H1 (cell line): Measurements from ENCODE around the gene PSMC2. TPM values are rescaled to one million over a fixed set of nuclear protein-coding genes. Genes with fewer than 3 reads are reported as not detected.
"Not testable (repeated sequence)": the region's sequence is repeated elsewhere in the genome, so short reads cannot be mapped to it uniquely, and the experiment has no call there.

Experiments
- CTCF ChIA-PET: fragments of 300-600 bp; sonication (Branson Sonifier 250); formaldehyde crosslinking; loops from one replicate; lab custom pipeline; 2021; ENCODE audit not compliant: partially characterized antibody; lab: Charles Lee
- POLR2A ChIA-PET: fragments of 300-600 bp; sonication (Branson Sonifier 250); formaldehyde crosslinking; loops from one replicate; lab custom pipeline; 2021; ENCODE audit warnings: inconsistent platforms; ENCODE audit not compliant: partially characterized antibody; lab: Charles Lee
- DNase-seq, 2 experiments: peaks; one replicate each; pipeline versions ENCODE4 v3.0.0 to v3.0.0-alpha.2; 2010 to 2022; ENCODE audit warnings: low spot score in 2 of 2, low read depth in 1 of 2, mixed read lengths in 1 of 2
- FAIRE-seq: peaks from 2 replicates; lab custom pipeline; 2011; peaks lifted over from hg19 to GRCh38; lab: Jason Lieb, UNC
- H2AFZ ChIP-seq: 2 replicates; pipeline ENCODE4 v1.8.1; 2012; ENCODE audit warnings: low read length, inconsistent platforms
- H2AK5ac ChIP-seq: 2 replicates; pipeline ENCODE4 v1.6.1; 2013; ENCODE audit warnings: low read depth, low read length
- H2BK120ac ChIP-seq: replicated peaks from 2 replicates; pipeline ENCODE3; 2013; ENCODE audit warnings: low read depth, low read length, inconsistent platforms
- H2BK12ac ChIP-seq: 2 replicates; pipeline ENCODE4 v1.6.1; 2013; ENCODE audit warnings: low read depth, low read length
- H2BK15ac ChIP-seq: 2 replicates; pipeline ENCODE4 v1.6.1; 2013; ENCODE audit warnings: low read length
- H2BK20ac ChIP-seq: 2 replicates; pipeline ENCODE4 v1.6.1; 2013; ENCODE audit warnings: low read length
- H2BK5ac ChIP-seq: 2 replicates; pipeline ENCODE4 v1.6.1; 2013; ENCODE audit warnings: low read depth, low read length
- H3K14ac ChIP-seq: 2 replicates; pipeline ENCODE4 v1.6.1; 2013; ENCODE audit warnings: inconsistent platforms; ENCODE audit not compliant: insufficient read length
- H3K18ac ChIP-seq: 2 replicates; pipeline ENCODE4 v1.6.1; 2013; ENCODE audit warnings: low read length; ENCODE audit errors: extremely low read depth
- H3K23ac ChIP-seq: 2 replicates; pipeline ENCODE4 v1.6.1; 2013; ENCODE audit warnings: inconsistent platforms; ENCODE audit not compliant: insufficient read length
- H3K23me2 ChIP-seq: 2 replicates; pipeline ENCODE4 v1.6.1; 2013; ENCODE audit warnings: low read depth, low read length
- H3K27ac ChIP-seq: 2 replicates; pipeline ENCODE4 v1.6.1; 2011; ENCODE audit warnings: low read depth, low read length, inconsistent platforms
- H3K27me3 ChIP-seq, 4 experiments: replicated peaks in 1 of 4; 1 replicate in 1 of 4; 2 replicates in 3 of 4; pipeline versions ENCODE4 v1.6.1 to v1.8.1; 2011 to 2013; ENCODE audit warnings: low read length in 3 of 4, mild to moderate bottlenecking in 3 of 4, inconsistent platforms in 2 of 4, mixed read lengths in 2 of 4, moderate library complexity in 1 of 4; ENCODE audit not compliant: control insufficient read depth in 3 of 4, insufficient read depth in 3 of 4; ENCODE audit errors: extremely low read depth in 1 of 4
- H3K36me3 ChIP-seq, 4 experiments: 2 replicates each; pipeline versions ENCODE4 v1.6.1 to v1.8.1; 2011 to 2013; ENCODE audit warnings: mild to moderate bottlenecking in 4 of 4, low read length in 3 of 4, moderate library complexity in 2 of 4, control low read depth in 1 of 4, inconsistent platforms in 1 of 4; ENCODE audit not compliant: insufficient read depth in 4 of 4, control insufficient read depth in 2 of 4
- H3K4ac ChIP-seq: replicated peaks from 2 replicates; pipeline ENCODE3; 2013; ENCODE audit warnings: low read length, low read depth, mixed read lengths, inconsistent platforms; ENCODE audit not compliant: insufficient read length
- H3K4me1 ChIP-seq, 4 experiments: replicated peaks in 1 of 4; 1 replicate in 1 of 4; 2 replicates in 3 of 4; pipeline versions ENCODE4 v1.6.1 to v1.8.1; 2011 to 2013; ENCODE audit warnings: low read length in 3 of 4, inconsistent platforms in 2 of 4, mixed read lengths in 1 of 4; ENCODE audit not compliant: insufficient read depth in 4 of 4, control insufficient read depth in 3 of 4
- H3K4me2 ChIP-seq, 2 experiments: 2 replicates each; pipeline versions ENCODE4 v1.6.1 to v1.8.1; 2011 to 2013; ENCODE audit warnings: low read depth in 2 of 2, low read length in 2 of 2, control low read depth in 1 of 2, inconsistent platforms in 1 of 2, mild to moderate bottlenecking in 1 of 2; ENCODE audit not compliant: insufficient read depth in 1 of 2
- H3K4me3 ChIP-seq, 4 experiments: fragments of 200-600, 300-600 bp in 1 of 4; sonication (generic), shearing (Covaris generic), sonication (Bioruptor Twin) in 1 of 4; 2 replicates each; pipeline versions ENCODE4 v1.5.1 to v1.8.1; 2011 to 2016; ENCODE audit warnings: low read length in 4 of 4, low read depth in 3 of 4, control low read depth in 2 of 4, inconsistent platforms in 2 of 4, mild to moderate bottlenecking in 2 of 4, mixed read lengths in 1 of 4, moderate library complexity in 1 of 4; ENCODE audit not compliant: insufficient read depth in 2 of 4; ENCODE audit errors: extremely low read depth in 1 of 4
- H3K56ac ChIP-seq: replicated peaks from 2 replicates; pipeline ENCODE3; 2013; ENCODE audit warnings: low read depth, mild to moderate bottlenecking, mixed read lengths, low read length, inconsistent platforms; ENCODE audit not compliant: insufficient read length
- H3K79me1 ChIP-seq: 2 replicates; pipeline ENCODE4 v1.6.1; 2013; ENCODE audit warnings: low read depth, low read length, control low read depth
- H3K79me2 ChIP-seq, 2 experiments: 2 replicates each; pipeline versions ENCODE4 v1.6.1 to v1.8.1; 2012 to 2013; ENCODE audit warnings: low read length in 2 of 2, mild to moderate bottlenecking in 2 of 2, inconsistent platforms in 1 of 2; ENCODE audit not compliant: insufficient read depth in 2 of 2, control insufficient read depth in 1 of 2
- H3K9ac ChIP-seq, 4 experiments: replicated peaks in 1 of 4; 1 replicate in 1 of 4; 2 replicates in 3 of 4; pipeline versions ENCODE4 v1.6.1 to v1.8.1; 2011 to 2013; ENCODE audit warnings: low read depth in 3 of 4, low read length in 3 of 4, control low read depth in 2 of 4, mild to moderate bottlenecking in 2 of 4, moderate library complexity in 2 of 4, inconsistent platforms in 1 of 4; ENCODE audit errors: extremely low read depth in 1 of 4
- H3K9me3 ChIP-seq, 2 experiments: 2 replicates each; pipeline versions ENCODE4 v1.6.1 to v1.8.1; 2012 to 2013; ENCODE audit warnings: mild to moderate bottlenecking in 2 of 2, moderate library complexity in 2 of 2, control low read depth in 1 of 2, inconsistent platforms in 1 of 2, low read depth in 1 of 2, low read length in 1 of 2, mixed read lengths in 1 of 2; ENCODE audit not compliant: insufficient read depth in 2 of 2
- H4K20me1 ChIP-seq, 2 experiments: replicated peaks in 1 of 2; 2 replicates each; pipeline versions ENCODE3 to v1.8.1; 2011 to 2013; ENCODE audit warnings: inconsistent platforms in 2 of 2, low read length in 2 of 2, mild to moderate bottlenecking in 1 of 2; ENCODE audit not compliant: insufficient read depth in 2 of 2, control insufficient read depth in 1 of 2
- H4K5ac ChIP-seq: 2 replicates; pipeline ENCODE4 v1.6.1; 2013; ENCODE audit warnings: low read length, low read depth, mixed read lengths, inconsistent platforms; ENCODE audit not compliant: insufficient read length
- H4K8ac ChIP-seq: 2 replicates; pipeline ENCODE4 v1.8.0; 2013; ENCODE audit warnings: mild to moderate bottlenecking, moderate library complexity, low read length, inconsistent platforms; ENCODE audit not compliant: insufficient read depth; ENCODE audit errors: extremely low read depth
- H4K91ac ChIP-seq: replicated peaks from 2 replicates; pipeline ENCODE3; 2013; ENCODE audit warnings: low read length, mixed read lengths, inconsistent platforms; ENCODE audit not compliant: insufficient read length
- polyA plus RNA-seq, 7 experiments: library from polyadenylated mRNA; depleted of rRNA in 3 of 7; stranded (reverse) in 5 of 7; unstranded in 2 of 7; fragments of >200 nt in 5 of 7; fragments of 200-250 nt in 2 of 7; gene quantifications; 1 replicate in 5 of 7; 2 replicates in 1 of 7; 4 replicates in 1 of 7; pipeline versions ENCODE4 v1.2.1 to v1.2.3, GENCODE V29; 2011 to 2013; ENCODE audit warnings: missing spikeins in 2 of 7, mixed read lengths in 2 of 7
- total RNA-seq: library from RNA; stranded (reverse); fragmentation: NEBNext Ultra II Directional; extraction: Animal tissue kit (Norgen Biotek cat#: 25700); gene quantifications from 2 replicates; pipeline ENCODE4 v1.2.1, GENCODE V29; 2021

PSMC2 gene
- total and polyA plus RNA-seq, 2 of the 8 experiments (the other 6 are each of a cell fraction or from before 2014, with no cell fraction given): 80.9 to 141 TPM

DNA sequence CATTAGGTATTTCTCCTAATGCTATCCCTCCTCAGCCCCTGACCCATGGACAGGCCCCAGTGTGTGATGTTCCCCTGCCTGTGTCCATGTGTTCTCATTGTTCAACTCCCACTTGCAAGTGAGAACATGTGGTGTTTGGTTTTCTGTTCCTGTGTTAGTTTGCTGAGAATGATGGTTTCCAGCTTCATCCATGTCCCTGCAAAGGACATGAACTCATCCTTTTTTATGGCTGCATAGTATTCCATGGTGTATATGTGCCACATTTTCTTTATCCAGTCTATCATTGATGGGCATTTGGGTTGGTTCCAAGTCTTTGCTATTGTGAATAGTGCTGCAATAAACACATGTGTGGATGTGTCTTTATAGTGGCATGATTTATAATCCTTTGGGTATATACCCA, 52.2 kb downstream of the PSMC2 start:
- POLR2A ChIA-PET, H3K4me1 ChIP-seq, H3K18ac ChIP-seq, H3K27me3 ChIP-seq, H3K79me2 ChIP-seq, H3K56ac ChIP-seq, H2BK20ac ChIP-seq, H3K27ac ChIP-seq, H3K9ac ChIP-seq, H4K20me1 ChIP-seq, H4K8ac ChIP-seq, H3K36me3 ChIP-seq, H2BK5ac ChIP-seq, H4K5ac ChIP-seq, H3K23ac ChIP-seq, H3K79me1 ChIP-seq, H3K4me3 ChIP-seq, H4K91ac ChIP-seq, H3K4me2 ChIP-seq, H2AK5ac ChIP-seq, H3K9me3 ChIP-seq, H2BK15ac ChIP-seq, FAIRE-seq, H3K4ac ChIP-seq, H3K14ac ChIP-seq, H2BK12ac ChIP-seq, DNase-seq, H2AFZ ChIP-seq, H2BK120ac ChIP-seq, H3K23me2 ChIP-seq: not testable (repeated sequence)
- CTCF ChIA-PET: interaction anchor here (0.9 kb wide), 1 partner anchor 11 kb away, joined by 3 read pairs; no protein-coding TSS in a partner anchor
